Inferior parietal cortex (tissue), 1 donor: Measurements from ENCODE around the gene CACHD1.

Experiments
- DNase-seq: peaks from one replicate; pipeline ENCODE4 v3.0.0-alpha.2; 2016; ENCODE audit errors: extremely low spot score

Gene CACHD1

GRCh38 chr1:64473367-64473766 is 3.4 kb downstream of the CACHD1 start:
- DNase-seq: no peak

GRCh38 chr1:64474133-64474532 is 4.2 kb downstream of the CACHD1 start:
- DNase-seq: no peak

GRCh38 chr1:64474665-64475439 is 4.9 kb downstream of the CACHD1 start:
- no peak for DNase-seq

GRCh38 chr1:64476251-64476952 is 6.5 kb downstream of the CACHD1 start:
- no peak for DNase-seq

- DNase-seq: no peak
Measured at GRCh38 chr1:64478594-64479470, 8.9 kb downstream of the CACHD1 start.

- DNase-seq: no peak
Measured at GRCh38 chr1:64479874-64480273, 9.9 kb downstream of the CACHD1 start.

- DNase-seq: no peak
Measured at GRCh38 chr1:64480999-64481772, 11.3 kb downstream of the CACHD1 start.

- no peak for DNase-seq
Measured at GRCh38 chr1:64482128-64482527, 12.2 kb downstream of the CACHD1 start.

GRCh38 chr1:64482720-64483119 is 12.8 kb downstream of the CACHD1 start:
- DNase-seq: no peak

GRCh38 chr1:64483731-64484414 is 13.9 kb downstream of the CACHD1 start:
- DNase-seq: no peak

- DNase-seq: no peak
Measured at GRCh38 chr1:64484651-64485050, 14.7 kb downstream of the CACHD1 start.

GRCh38 chr1:64486193-64486592 is 16.3 kb downstream of the CACHD1 start:
- DNase-seq: no peak

- DNase-seq: no peak
Measured at GRCh38 chr1:64487061-64487460, 17.1 kb downstream of the CACHD1 start.

GRCh38 chr1:64488862-64489261 is 18.9 kb downstream of the CACHD1 start:
- DNase-seq: no peak

GRCh38 chr1:64489707-64490106 is 19.8 kb downstream of the CACHD1 start:
- DNase-seq: no peak

GRCh38 chr1:64490213-64490818 is 20.4 kb downstream of the CACHD1 start:
- no peak for DNase-seq

GRCh38 chr1:64492424-64492823 is 22.5 kb downstream of the CACHD1 start:
- no peak for DNase-seq

GRCh38 chr1:64493831-64494230 is 23.9 kb downstream of the CACHD1 start:
- DNase-seq: no peak

GRCh38 chr1:64494659-64495058 is 24.7 kb downstream of the CACHD1 start:
- DNase-seq: no peak

GRCh38 chr1:64495878-64496277 is 25.9 kb downstream of the CACHD1 start:
- no peak for DNase-seq

GRCh38 chr1:64496606-64497005 is 26.7 kb downstream of the CACHD1 start:
- DNase-seq: no peak
